Measurements from ENCODE around the gene DIPK2B.

Gene DIPK2B

GRCh38 chrX:45154462-45154861 is 46.2 kb downstream of the DIPK2B start:
- no peak for DNase-seq

- no peak for DNase-seq
These were observed 46.7 kb downstream of the DIPK2B start for GRCh38 chrX:45154033-45154360.
